Activated T-cell treated with anti-CD3 and anti-CD28 coated beads for 4 hours (primary cell): Measurements from ENCODE around the gene CR1L.
"Not testable (repeated sequence)": the region's sequence is repeated elsewhere in the genome, so short reads cannot be mapped to it uniquely, and the experiment has no call there.

Experiments
- DNase-seq: peaks from one replicate; pipeline ENCODE4 v3.0.0-alpha.2; 2020

The CR1L gene

GRCh38 chr1:207646944-207647579 lies 2.1 kb downstream of the CR1L start:
- DNase-seq: no peak

DNA sequence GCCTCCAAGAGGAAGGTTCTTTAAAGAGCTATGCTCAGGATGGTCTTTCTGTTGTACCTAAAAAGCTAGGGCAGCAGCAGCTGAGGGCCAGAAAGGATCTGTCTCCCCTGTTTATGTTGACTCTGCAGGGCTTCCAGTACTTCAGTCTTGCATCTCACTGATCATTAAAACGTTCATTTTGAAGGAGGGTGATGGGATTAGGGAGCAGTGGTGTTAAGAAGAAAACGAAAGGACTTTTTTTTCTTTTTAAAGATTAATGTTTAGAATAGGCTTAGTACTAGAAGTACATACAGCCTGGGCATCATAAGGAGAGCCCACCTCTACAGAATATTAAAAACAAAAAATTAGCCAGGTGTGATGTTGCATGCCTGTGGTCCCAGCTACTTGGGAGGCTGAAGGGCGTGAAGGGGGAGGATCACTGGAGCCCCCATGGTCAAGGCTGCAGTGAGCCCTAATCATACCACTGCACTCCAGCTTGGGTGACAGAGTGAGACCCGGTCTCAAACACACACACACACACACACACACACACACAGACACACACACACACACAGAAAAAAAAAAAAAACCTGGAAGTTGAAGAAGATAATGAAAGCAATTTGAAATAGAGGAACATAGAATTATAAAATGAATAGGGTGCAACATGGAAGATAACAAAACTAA lies 2.9 kb downstream of the CR1L start:
- no peak for DNase-seq

DNA sequence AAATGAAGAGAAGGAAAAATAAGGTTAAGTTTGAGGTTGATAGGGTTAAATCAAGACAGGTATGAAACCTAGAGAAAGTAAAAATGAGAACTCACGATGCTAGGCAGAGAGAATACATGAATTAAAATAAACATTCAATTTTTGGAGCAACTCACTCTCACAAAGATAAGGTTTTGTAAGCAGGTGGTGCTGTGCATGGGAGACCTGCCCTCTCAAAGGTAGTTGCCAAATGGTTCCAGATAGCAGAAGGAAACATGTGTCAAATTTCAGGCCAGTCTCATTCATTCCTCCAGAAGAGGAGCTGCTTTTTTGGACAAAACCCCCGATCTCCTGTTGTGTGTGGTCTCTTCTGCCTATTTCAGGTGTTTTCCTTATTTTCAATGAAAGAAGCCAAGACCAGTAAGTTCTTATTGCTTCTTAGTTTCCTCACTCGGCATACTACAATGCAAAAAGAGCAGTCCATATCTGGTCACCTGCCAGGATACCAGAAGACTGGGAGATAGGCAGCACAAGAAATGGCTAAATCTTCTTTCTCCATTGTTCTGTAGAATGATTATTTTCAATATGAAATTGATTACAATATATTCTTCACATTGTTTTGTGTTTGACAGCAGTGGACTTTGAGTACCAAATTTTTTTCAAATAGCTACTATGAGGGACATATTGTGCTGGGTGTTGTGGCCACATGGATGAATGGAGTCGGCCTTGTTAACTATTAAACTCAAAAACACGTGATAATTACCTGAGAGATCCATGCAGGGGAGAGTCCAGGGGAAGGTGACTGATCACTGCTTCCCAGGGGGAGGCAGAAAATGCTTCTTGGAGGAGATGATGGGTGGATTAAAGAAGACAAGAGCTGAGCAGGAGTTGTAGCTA lies 3.6 kb downstream of the CR1L start:
- no peak for DNase-seq

DNA sequence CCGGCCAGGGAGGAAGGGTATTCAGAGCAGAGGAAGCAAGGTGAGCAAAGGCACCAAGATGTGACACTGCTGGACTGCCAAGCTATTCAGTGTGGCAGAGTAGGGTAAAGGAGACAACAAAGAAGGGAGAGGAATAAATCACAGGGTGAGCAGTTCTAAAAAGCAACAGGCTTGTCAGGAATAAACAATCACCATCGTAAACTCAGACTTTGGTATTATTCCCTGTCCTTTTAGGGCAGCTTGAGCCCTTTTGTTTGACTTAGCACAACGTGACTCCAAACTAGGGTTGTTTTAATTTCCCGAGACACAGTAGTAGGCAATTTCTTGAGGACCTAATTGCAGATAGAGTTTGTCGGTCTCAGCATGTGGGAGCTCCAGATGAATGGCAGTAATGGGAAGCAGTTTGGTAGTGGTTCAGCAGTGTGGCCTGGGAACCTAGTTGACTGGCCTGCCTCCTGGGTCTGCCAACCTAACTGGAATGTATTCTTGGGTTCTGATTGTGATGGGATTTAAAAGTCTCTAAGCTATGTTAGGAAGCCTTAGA lies 4.3 kb downstream of the CR1L start:
- no peak for DNase-seq

DNA sequence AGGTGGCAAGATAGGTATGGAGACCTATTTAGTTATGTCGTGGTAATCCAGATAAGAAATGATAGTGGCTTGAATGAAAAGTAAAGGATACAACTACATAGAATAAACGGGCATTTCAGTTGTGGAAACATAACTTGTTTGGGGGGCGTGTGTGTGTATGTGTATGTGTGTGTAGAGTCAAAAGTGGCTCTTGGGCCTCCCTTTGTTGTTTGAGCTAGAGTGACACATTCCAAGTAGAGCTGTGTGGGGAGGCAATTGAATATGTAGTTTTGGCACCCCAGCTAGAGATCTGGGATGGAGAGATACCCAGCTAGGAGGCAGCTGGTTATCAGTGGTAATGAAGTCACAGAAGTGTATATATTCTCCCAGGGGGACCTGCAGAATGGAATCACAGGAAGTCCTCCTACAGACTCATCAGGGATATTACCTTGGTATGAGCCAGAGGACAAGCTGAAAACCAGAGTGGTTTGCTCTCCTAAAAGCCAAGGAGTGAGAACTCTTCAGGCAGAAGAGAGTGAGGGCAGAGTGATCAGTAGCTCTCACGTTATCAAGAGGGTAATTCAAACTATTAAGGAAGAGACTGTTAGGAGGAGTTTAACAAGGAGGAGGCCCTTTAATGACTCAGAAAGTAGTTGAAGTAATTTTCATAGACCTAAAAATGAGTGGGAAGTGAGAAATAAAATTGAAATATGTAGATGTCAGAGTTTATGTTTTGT lies 5.1 kb downstream of the CR1L start:
- DNase-seq: no peak

- no peak for DNase-seq
Observed at GRCh38 chr1:207651583-207651982, 6.7 kb downstream of the CR1L start.

- DNase-seq: no peak
Observed at GRCh38 chr1:207654320-207654719, 9.4 kb downstream of the CR1L start.

DNA sequence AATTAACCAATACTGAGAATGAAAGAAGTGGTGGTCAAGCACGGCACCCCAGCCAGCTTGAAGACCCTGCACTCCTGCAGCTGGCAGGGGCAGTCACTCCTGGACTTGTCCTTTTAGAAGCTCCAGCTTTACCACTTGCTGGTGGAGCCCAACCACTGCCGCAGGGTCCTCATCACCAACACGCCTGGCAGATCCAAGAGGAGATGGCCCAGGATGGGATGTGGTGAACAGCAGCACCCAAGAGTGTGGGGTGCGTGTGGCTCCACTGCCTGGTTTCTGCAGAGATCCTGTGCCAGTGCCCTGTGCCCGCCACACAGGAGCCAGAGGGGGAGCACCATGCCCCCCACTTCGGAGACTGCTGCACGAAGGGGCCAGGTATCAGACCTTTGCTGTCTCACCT lies 13.5 kb downstream of the CR1L start:
- DNase-seq: no peak

DNA sequence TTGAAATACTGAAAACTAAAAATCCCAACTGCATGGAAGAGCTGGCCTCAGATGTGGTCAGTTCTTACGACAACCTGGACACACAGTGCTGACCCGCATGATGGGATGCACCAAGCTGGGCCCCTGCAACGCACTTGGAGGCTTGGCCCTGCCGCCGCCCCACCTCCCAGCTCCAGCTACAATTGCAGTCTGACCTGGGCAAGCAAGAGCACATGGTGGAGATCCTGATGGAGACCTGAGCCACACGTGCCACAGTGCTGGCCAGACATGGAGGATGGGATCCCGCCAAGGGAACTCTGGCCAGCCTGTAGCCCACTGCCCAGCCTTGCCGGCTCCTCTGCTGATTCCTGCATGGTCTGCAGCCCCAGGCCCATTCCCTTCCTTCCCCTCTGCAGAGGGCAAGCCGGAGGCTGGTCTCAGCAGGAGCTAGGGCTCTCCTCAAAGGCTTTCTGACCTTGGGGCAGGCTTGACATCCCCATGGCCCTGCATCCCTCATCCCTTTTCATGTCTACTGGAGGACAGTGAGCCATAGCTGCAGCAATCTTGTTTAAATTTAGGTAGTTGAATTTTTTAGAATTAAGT lies 14.1 kb downstream of the CR1L start:
- DNase-seq: no peak

DNA sequence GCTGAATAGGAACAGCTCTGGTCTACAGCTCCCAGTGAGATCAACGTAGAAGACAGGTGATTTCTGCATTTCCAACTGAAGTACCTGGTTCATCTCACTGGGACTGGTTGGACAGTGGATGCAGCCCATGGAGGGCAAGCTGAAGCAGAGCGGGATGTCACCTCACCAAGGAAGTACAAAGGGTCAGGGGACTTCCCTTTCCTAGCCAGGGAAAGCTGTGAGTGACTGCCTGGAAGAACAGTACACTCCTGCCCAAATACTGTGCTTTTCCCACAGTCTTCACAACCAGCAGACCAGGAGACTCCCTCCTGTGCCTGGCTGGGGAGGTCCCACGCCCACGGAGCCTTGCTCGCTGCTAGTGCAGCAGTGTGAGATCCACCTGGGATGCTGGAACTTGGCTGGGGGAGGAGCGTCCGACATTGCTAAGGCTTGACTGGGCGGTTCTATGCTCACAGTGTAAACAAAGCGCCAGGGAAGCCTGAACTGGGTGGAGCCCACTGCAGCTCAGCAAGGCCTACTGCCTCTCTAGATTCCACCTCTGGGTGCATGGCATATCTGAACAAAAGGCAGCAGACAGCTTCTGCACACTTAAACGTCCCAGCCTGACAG lies 14.7 kb downstream of the CR1L start:
- no peak for DNase-seq

- DNase-seq: not testable (repeated sequence)
Observed at GRCh38 chr1:207661420-207661819, 16.5 kb downstream of the CR1L start.

- no peak for DNase-seq
Observed at GRCh38 chr1:207666342-207666741, 21.4 kb downstream of the CR1L start.

GRCh38 chr1:207669528-207670009 lies 24.6 kb downstream of the CR1L start:
- DNase-seq: no peak

- DNase-seq: no peak
Observed at GRCh38 chr1:207670192-207670591, 25.3 kb downstream of the CR1L start.

DNA sequence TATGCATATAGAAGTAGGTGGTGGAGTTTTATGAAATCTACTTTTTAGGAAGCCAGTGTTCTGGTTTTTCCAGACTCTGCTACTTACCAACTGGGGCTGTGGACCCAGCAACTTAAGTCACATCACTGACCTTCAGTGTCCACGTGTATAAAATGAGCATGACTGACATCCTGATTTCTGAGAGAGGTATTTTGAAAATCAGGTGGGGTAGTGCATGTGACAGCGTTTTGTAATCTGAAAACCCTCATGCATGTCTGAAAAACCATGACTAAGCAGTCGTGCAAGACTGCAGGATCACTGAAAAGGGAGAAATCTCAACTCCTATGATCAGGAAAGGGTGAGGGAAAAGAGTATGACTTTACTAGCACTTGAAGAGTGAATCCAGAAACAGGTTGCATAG lies 26.1 kb downstream of the CR1L start:
- no peak for DNase-seq

GRCh38 chr1:207672522-207673130 lies 27.7 kb downstream of the CR1L start:
- no peak for DNase-seq

GRCh38 chr1:207673399-207673798 lies 28.5 kb downstream of the CR1L start:
- no peak for DNase-seq

DNA sequence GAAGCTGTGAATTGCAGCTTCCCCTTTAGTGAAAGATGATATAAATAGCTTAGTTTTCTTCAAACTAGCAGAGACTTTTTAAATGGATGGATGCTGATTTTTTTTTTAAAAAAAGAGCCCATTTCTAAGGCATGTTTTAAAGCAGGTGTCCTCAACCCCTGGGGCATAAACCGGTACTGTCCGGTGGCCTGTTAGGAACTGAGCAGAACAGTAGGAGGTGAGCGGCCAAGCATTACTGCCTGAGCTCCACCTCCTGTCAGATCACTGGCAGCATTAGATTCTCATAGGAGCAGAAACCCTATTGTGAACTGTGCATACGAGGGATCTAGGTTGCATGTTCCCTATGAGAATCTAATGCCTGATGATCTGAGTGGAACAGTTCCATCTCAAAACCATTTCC lies 31.2 kb downstream of the CR1L start:
- DNase-seq: no peak

- DNase-seq: not testable (repeated sequence)
Observed at GRCh38 chr1:207680590-207681388, 35.9 kb downstream of the CR1L start.

GRCh38 chr1:207682872-207683434 lies 38.0 kb downstream of the CR1L start:
- DNase-seq: not testable (repeated sequence)
